ENCODE measurements around the gene ZDHHC9. TPM values are rescaled to one million over a fixed set of nuclear protein-coding genes. Genes with fewer than 3 reads are reported as not detected.

ZDHHC9 gene
- total RNA-seq, 1 donor from 2014 or later: 62.0 TPM

- TF ChIP-seq, protein P1, sequence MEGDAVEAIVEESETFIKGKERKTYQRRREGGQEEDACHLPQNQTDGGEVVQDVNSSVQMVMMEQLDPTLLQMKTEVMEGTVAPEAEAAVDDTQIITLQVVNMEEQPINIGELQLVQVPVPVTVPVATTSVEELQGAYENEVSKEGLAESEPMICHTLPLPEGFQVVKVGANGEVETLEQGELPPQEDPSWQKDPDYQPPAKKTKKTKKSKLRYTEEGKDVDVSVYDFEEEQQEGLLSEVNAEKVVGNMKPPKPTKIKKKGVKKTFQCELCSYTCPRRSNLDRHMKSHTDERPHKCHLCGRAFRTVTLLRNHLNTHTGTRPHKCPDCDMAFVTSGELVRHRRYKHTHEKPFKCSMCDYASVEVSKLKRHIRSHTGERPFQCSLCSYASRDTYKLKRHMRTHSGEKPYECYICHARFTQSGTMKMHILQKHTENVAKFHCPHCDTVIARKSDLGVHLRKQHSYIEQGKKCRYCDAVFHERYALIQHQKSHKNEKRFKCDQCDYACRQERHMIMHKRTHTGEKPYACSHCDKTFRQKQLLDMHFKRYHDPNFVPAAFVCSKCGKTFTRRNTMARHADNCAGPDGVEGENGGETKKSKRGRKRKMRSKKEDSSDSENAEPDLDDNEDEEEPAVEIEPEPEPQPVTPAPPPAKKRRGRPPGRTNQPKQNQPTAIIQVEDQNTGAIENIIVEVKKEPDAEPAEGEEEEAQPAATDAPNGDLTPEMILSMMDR (IDR thresholded peaks at IDR 0.05; ENCODE audit: partially characterized antibody, unreplicated experiment): no peak
- Mint-ChIP-seq H3K27ac (ENCODE audit: unreplicated experiment) (no peak overlapping the region), H3K36me3 (ENCODE audit: unreplicated experiment) (no peaks in the 10 kb centered on the region), H3K9me3 (ENCODE audit: unreplicated experiment) (no peaks in the 10 kb centered on the region), H3K4me3 (ENCODE audit: unreplicated experiment) (no peak overlapping the region), H3K4me1 (ENCODE audit: low read depth, unreplicated experiment) (no peaks in the 10 kb centered on the region), H3K27me3 (ENCODE audit: unreplicated experiment) (peaks cover 2% of the 10 kb centered on the region)
- no peak for DNase-seq
These were observed 72.3 kb downstream of the ZDHHC9 start for GRCh38 chrX:129771266-129771995.

- H3K9me3 Mint-ChIP-seq (ENCODE audit: unreplicated experiment): no peaks in the 10 kb centered on the region
- TF ChIP-seq, protein P1 (IDR thresholded peaks at IDR 0.05; ENCODE audit: partially characterized antibody, unreplicated experiment): no peak
- peaks cover 2% of the 10 kb centered on the region for H3K27me3 Mint-ChIP-seq (ENCODE audit: unreplicated experiment)
- H3K4me1 Mint-ChIP-seq (ENCODE audit: low read depth, unreplicated experiment): no peaks in the 10 kb centered on the region
- H3K4me3 Mint-ChIP-seq (ENCODE audit: unreplicated experiment): no peak overlapping the region
- no peak overlapping the region for H3K27ac Mint-ChIP-seq (ENCODE audit: unreplicated experiment)
- no peaks in the 10 kb centered on the region for H3K36me3 Mint-ChIP-seq (ENCODE audit: unreplicated experiment)
- no peak for DNase-seq
These were observed 74.1 kb downstream of the ZDHHC9 start for GRCh38 chrX:129769467-129770154.

- no peak overlapping the region for H3K27ac Mint-ChIP-seq (ENCODE audit: unreplicated experiment)
- DNase-seq: no peak
- no peaks in the 10 kb centered on the region for H3K36me3 Mint-ChIP-seq (ENCODE audit: unreplicated experiment)
- no peaks in the 10 kb centered on the region for H3K4me1 Mint-ChIP-seq (ENCODE audit: low read depth, unreplicated experiment)
- H3K9me3 Mint-ChIP-seq (ENCODE audit: unreplicated experiment): no peaks in the 10 kb centered on the region
- H3K27me3 Mint-ChIP-seq (ENCODE audit: unreplicated experiment): peaks cover 2% of the 10 kb centered on the region
- TF ChIP-seq, protein P1 (IDR thresholded peaks at IDR 0.05; ENCODE audit: partially characterized antibody, unreplicated experiment): no peak
- H3K4me3 Mint-ChIP-seq (ENCODE audit: unreplicated experiment): no peak overlapping the region
These were observed 74.9 kb downstream of the ZDHHC9 start for GRCh38 chrX:129768586-129769466.

- TF ChIP-seq, protein P1 (IDR thresholded peaks at IDR 0.05; ENCODE audit: partially characterized antibody, unreplicated experiment): no peak
- Mint-ChIP-seq H3K27me3 (ENCODE audit: unreplicated experiment) (peaks cover 3% of the 10 kb centered on the region), H3K9me3 (ENCODE audit: unreplicated experiment) (no peaks in the 10 kb centered on the region), H3K27ac (ENCODE audit: unreplicated experiment) (no peak overlapping the region), H3K4me3 (ENCODE audit: unreplicated experiment) (no peak overlapping the region), H3K4me1 (ENCODE audit: low read depth, unreplicated experiment) (no peaks in the 10 kb centered on the region), H3K36me3 (ENCODE audit: unreplicated experiment) (no peaks in the 10 kb centered on the region)
- no peak for DNase-seq
These were observed 75.5 kb downstream of the ZDHHC9 start for GRCh38 chrX:129768186-129768585.
